Keratinocyte (primary cell): ENCODE measurements around the gene DNAJC5G.

ENCODE experiments used
- CTCF ChIP-seq, 3 experiments: IDR thresholded peaks in 1 of 3; conservative IDR thresholded peaks in 1 of 3; optimal IDR thresholded peaks in 1 of 3; 2 replicates in 2 of 3; 3 replicates in 1 of 3; pipeline versions ENCODE3 to v1.5.1; 2011; ENCODE audit warnings: low read length in 3 of 3, mild to moderate bottlenecking in 3 of 3, moderate library complexity in 2 of 3, control low read depth in 1 of 3, inconsistent platforms in 1 of 3; ENCODE audit not compliant: insufficient read depth in 2 of 3; ENCODE audit errors: extremely low read depth in 1 of 3
- EZH2 ChIP-seq: IDR thresholded peaks from one replicate; pipeline ENCODE4 v1.6.1; 2012; ENCODE audit warnings: inconsistent platforms, mild to moderate bottlenecking, low read length, moderate library complexity

- TF ChIP-seq CTCF (optimal IDR thresholded peaks at IDR 0.05 in 1 of 3, IDR thresholded peaks at IDR 0.05 in 1 of 3, conservative IDR thresholded peaks at IDR 0.05 in 1 of 3; ENCODE audit: extremely low read depth in 1 of 3, insufficient read depth in 2 of 3, low read length in 3 of 3) (no peak), EZH2 (no peak)
Observed at GRCh38 chr2:27265536-27265870, 9.7 kb upstream of the DNAJC5G start.
